SJSA1 (cell line): ENCODE data around the gene TAOK3. TPM values are rescaled to one million over a fixed set of nuclear protein-coding genes. Genes with fewer than 3 reads are reported as not detected.

ENCODE experiments used
- DNase-seq, 2 experiments: peaks; one replicate each; pipeline ENCODE4 v3.0.0-alpha.2; 2015 to 2020; ENCODE audit warnings: low spot score in 2 of 2, low read depth in 1 of 2
- H3K27ac ChIP-seq: fragments of 250-450 bp; sonication (Bioruptor Pico); 2 replicates; pipeline ENCODE4 v1.5.1; 2020; ENCODE audit warnings: mild to moderate bottlenecking, moderate library complexity
- H3K27me3 ChIP-seq: fragments of 250-450 bp; sonication (Bioruptor Pico); replicated peaks from 2 replicates; pipeline ENCODE4 v1.5.1; 2020; ENCODE audit warnings: mild to moderate bottlenecking, moderate library complexity
- H3K36me3 ChIP-seq: fragments of 250-450 bp; sonication (Bioruptor Pico); 2 replicates; pipeline ENCODE4 v1.5.1; 2020; ENCODE audit warnings: mild to moderate bottlenecking
- H3K4me1 ChIP-seq: fragments of 250-450 bp; sonication (Bioruptor Pico); replicated peaks from 2 replicates; pipeline ENCODE4 v1.6.1; 2021; ENCODE audit warnings: mild to moderate bottlenecking
- H3K4me3 ChIP-seq: fragments of 250-450 bp; sonication (Bioruptor Pico); 2 replicates; pipeline ENCODE4 v1.5.1; 2020; ENCODE audit warnings: mild to moderate bottlenecking
- H3K9me3 ChIP-seq: fragments of 250-450 bp; sonication (Bioruptor Pico); replicated peaks from 2 replicates; pipeline ENCODE4 v1.5.1; 2020; ENCODE audit warnings: mild to moderate bottlenecking
- total RNA-seq: library from RNA; depleted of rRNA; stranded (reverse); fragments of >200 nt; shearing (Covaris generic); gene quantifications from 2 replicates; pipeline ENCODE4 v1.2.3, GENCODE V29; 2014

Gene TAOK3
- total RNA-seq, 1 experiment from 2014 or later, result 16.0 TPM

DNA sequence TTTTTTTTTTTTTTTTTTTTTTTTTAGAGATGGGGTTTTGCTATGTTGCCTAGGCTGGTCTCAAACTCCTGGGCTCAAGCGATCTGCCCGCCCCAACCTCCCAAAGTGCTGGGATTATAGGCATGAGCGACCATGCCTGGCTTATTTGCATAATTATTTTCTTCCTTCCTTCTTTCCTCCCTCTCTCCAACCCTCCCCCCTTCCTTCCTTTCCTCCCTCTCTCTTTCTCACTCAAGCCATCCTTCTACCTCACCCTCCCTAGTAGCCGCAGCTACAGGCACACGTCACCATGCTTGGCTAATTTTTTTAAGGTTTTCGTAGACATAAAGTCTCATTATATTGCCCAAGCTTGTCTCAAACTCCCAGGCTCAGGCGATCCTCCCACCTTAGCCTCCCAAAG is 152.9 kb downstream of the TAOK3 start:
- no peaks in the 10 kb centered on the region for H3K36me3 ChIP-seq
- H3K27ac ChIP-seq, result no peak overlapping the region
- H3K4me3 ChIP-seq, result no peak overlapping the region
- no peaks in the 10 kb centered on the region for H3K4me1 ChIP-seq
- no peaks in the 10 kb centered on the region for H3K27me3 ChIP-seq
- H3K9me3 ChIP-seq, result no peaks in the 10 kb centered on the region
- DNase-seq, result no peak

DNA sequence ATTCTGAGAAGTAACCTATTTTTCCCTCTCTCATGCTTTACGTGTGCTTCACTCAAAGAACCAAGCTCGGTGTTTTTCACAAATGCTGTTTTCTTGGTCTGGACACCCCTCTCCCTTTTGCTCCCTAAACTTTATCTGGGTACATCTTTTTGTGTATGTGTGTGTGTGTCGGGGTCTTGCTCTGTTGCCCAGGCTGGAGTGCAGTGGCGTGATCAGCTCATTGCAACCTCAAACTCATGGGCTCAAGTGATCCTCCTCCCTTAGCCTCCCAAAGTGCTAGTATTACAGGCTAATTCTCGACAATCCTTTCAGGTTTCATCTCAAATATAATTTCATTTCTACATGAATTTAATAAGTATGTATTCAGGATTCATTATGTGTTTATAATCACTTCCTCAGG is 153.6 kb downstream of the TAOK3 start:
- no peak overlapping the region for H3K27ac ChIP-seq
- no peaks in the 10 kb centered on the region for H3K27me3 ChIP-seq
- no peaks in the 10 kb centered on the region for H3K36me3 ChIP-seq
- DNase-seq, result no peak
- H3K4me1 ChIP-seq, result no peaks in the 10 kb centered on the region
- H3K9me3 ChIP-seq, result no peaks in the 10 kb centered on the region
- no peak overlapping the region for H3K4me3 ChIP-seq

DNA sequence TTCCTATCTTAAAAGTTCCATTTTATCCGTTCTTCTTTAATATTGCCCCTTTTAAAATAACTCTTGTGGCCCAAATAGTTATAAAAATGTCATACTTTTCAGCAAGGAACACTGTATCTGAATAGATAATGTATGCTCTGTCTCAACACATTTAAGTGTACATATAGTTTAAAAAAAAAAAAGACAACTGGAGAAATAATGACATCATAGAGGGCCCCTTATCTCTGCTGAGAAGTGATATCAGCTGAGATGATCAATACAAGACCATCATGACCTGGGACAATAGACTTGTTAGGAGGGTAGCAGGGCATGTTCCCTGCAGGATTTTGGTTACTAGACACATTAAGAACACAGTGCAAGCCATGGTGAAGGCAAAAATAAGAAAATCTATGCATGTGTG is 159.3 kb downstream of the TAOK3 start:
- DNase-seq, result no peak
- Histone ChIP-seq H3K36me3 (peaks cover 11% of the 10 kb centered on the region), H3K4me1 (no peaks in the 10 kb centered on the region), H3K27me3 (no peaks in the 10 kb centered on the region), H3K4me3 (no peak overlapping the region), H3K27ac (no peak overlapping the region), H3K9me3 (no peaks in the 10 kb centered on the region)

DNA sequence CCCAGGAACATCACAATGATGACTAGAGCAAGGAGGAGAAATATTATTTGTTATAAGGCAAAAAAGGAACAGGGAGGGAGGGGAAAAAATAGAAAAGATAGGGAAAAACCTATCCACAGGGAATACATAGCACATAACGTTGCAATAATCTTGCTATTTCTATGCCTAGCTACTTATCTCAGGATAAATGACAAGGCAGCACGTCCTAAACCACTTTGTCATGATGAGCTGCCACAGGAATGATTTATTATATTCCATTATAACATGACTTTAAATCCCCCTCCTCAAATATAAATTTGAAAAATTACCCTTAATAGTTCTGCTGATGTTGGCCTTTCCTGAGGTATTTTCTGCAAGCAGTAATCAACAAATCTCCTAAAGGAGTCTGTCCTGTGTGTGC is 160.1 kb downstream of the TAOK3 start:
- Histone ChIP-seq H3K36me3 (peaks cover 11% of the 10 kb centered on the region), H3K27ac (no peak overlapping the region), H3K27me3 (no peaks in the 10 kb centered on the region), H3K4me3 (no peak overlapping the region), H3K4me1 (no peaks in the 10 kb centered on the region), H3K9me3 (no peaks in the 10 kb centered on the region)
- no peak for DNase-seq

DNA sequence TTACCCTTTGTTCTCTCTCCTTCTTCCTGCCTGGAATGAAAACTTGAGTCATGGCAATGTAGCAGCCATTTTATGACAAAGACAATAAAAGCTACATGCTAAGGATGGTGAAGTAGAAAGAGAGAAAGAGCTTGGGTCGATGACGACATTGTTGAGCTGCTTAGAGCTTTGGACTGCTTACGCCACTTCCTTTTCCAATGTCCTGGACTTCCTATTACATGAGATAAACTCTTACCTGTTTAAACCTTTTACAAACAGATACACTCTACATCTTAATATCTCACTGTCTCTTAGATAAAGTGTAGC is 166.6 kb downstream of the TAOK3 start:
- Histone ChIP-seq H3K4me3 (no peak overlapping the region), H3K27ac (no peak overlapping the region)
- DNase-seq, result no peak

DNA sequence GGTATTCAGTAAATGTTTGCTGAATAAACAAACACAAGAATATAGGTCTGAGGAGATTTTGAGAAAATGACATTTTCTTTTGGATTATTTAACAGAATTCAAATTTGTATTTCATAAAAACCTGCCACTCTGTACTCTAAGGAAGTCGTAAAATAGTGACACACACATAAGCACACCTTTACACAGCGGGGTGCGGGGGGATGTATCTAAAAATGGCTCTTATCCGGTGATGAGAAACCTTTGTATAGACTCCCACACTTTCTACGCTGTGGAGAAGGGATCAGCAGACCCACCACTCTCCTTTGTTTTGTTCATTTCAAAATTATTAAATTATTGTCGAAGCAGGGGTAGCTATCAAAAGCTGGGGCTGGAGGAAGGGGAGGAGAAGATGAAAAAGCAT is 178.7 kb downstream of the TAOK3 start:
- DNase-seq, result no peak
- Histone ChIP-seq H3K27me3 (no peaks in the 10 kb centered on the region), H3K4me3 (no peak overlapping the region), H3K4me1 (no peaks in the 10 kb centered on the region), H3K36me3 (no peaks in the 10 kb centered on the region), H3K9me3 (no peaks in the 10 kb centered on the region), H3K27ac (no peak overlapping the region)

More for the DNA sequence above, 166.6 kb downstream of the TAOK3 start:
- Histone ChIP-seq H3K36me3 (no peaks in the 10 kb centered on the region), H3K27me3 (no peaks in the 10 kb centered on the region), H3K9me3 (no peaks in the 10 kb centered on the region), H3K4me1 (no peaks in the 10 kb centered on the region)

DNA sequence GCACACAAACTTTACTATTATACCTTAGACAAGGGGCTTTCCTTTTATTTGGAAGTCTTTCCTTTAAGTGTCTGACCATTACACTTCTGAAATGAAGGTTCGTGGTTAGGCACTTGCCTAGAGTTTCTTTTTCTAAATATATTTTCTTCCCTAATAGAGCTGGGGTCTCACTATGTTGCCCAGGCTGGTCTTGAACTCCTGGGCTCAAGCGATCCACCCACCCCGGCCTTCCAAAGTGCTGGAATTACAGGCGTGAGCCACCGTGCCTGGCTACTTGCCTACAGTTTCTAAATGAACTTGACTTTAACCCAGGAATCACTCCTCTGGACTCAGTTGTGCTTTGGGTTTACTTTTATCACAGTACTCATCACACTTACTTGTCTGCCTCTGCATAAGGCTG is 179.2 kb downstream of the TAOK3 start:
- DNase-seq, result no peak
- Histone ChIP-seq H3K27me3 (no peaks in the 10 kb centered on the region), H3K36me3 (no peaks in the 10 kb centered on the region), H3K4me3 (no peak overlapping the region), H3K9me3 (no peaks in the 10 kb centered on the region), H3K27ac (no peak overlapping the region), H3K4me1 (no peaks in the 10 kb centered on the region)

DNA sequence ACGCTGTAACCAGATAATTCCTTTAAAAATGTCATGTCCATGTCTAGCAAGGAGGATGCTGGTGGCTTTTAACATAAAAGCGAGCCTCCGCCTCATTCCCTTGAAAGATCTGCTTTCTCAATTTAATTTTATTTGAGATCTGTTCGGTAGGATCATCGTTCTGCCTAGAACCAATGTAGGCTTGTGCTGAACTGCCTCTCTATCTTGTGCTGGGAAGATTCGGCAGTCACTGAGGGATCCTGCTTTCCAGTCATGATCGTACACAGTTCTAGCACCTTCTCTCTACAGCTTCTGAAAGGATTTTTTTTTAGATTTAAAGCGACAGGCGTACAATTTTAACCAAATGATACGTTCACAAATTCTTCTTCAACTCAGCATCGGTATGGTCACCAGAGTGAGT is 182.4 kb downstream of the TAOK3 start:
- DNase-seq, result peak in 1 of 2 experiments; percentile 6
- H3K4me3 ChIP-seq, result peak overlapping the region; percentile 23; the same call in 1 of the 2 replicates

DNA sequence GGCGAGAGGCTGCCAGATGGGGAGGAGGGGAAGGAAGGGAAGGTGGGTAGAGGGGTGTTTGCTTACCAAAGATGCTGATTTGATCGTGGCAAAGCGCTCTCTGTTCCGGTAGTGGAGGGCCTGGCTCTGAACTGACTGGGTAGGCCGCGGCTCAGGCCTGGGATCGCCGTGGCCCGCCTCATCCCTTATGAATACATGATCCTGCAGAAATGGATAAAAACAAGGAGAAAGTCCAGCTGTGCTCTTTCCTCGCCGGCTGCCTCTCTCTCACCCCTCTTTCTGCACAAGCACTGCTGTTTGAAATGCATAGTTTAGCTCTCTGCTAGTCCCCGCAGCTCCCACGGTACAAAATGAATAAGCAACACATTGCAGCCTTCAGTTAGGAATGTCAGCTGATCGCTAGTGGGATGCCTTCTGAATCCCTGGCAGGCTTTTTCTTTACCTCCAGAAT is 182.9 kb downstream of the TAOK3 start:
- peak overlapping the region; percentile 23 for H3K4me3 ChIP-seq
- H3K27ac ChIP-seq, result peak overlapping the region; percentile 1; the same call in 1 of the 2 replicates
- no peaks in the 10 kb centered on the region for H3K4me1 ChIP-seq
- peak in 1 of 2 experiments; percentile 16 for DNase-seq
- H3K36me3 ChIP-seq, result no peaks in the 10 kb centered on the region
- H3K9me3 ChIP-seq, result no peaks in the 10 kb centered on the region
- H3K27me3 ChIP-seq, result no peaks in the 10 kb centered on the region

More for the DNA sequence above, 182.4 kb downstream of the TAOK3 start:
- Histone ChIP-seq H3K9me3 (no peaks in the 10 kb centered on the region), H3K27ac (peak overlapping the region; percentile 1; the same call in 1 of the 2 replicates), H3K36me3 (no peaks in the 10 kb centered on the region), H3K27me3 (no peaks in the 10 kb centered on the region), H3K4me1 (no peaks in the 10 kb centered on the region)

DNA sequence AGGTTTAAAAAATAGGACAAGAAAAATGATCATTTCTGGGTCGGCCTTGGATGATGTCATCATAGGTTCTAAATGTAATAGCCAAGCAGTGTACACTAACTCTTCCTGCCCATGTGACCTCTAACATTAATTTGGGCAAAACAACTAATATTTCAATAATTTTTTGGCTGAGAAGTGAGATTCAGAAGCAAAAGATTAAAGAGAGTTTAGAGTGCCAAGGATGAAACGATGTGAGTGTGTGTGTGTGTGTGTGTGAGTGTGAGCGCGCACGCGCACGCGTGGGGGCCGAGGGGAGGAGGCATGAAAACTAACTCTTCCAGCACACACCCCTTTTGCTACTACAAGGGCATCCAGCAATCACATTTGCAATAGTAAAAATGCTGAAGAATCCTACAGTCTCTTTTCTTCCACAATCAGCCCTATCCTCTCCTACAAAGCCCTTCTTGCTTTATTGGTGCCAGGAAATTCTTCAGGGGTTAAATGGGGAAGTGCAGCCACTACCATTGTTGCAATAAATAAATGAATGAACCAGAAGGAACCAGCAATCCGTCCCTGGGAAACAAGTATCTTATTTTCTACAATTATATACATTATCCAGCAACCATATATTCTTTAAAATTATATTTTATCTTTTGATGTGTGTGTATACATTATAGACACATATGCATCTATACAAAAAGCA is 183.9 kb downstream of the TAOK3 start:
- H3K9me3 ChIP-seq, result no peaks in the 10 kb centered on the region
- H3K27me3 ChIP-seq, result no peaks in the 10 kb centered on the region
- DNase-seq, result no peak
- H3K36me3 ChIP-seq, result no peaks in the 10 kb centered on the region
- H3K4me3 ChIP-seq, result no peak overlapping the region
- no peak overlapping the region for H3K27ac ChIP-seq
- no peaks in the 10 kb centered on the region for H3K4me1 ChIP-seq

DNA sequence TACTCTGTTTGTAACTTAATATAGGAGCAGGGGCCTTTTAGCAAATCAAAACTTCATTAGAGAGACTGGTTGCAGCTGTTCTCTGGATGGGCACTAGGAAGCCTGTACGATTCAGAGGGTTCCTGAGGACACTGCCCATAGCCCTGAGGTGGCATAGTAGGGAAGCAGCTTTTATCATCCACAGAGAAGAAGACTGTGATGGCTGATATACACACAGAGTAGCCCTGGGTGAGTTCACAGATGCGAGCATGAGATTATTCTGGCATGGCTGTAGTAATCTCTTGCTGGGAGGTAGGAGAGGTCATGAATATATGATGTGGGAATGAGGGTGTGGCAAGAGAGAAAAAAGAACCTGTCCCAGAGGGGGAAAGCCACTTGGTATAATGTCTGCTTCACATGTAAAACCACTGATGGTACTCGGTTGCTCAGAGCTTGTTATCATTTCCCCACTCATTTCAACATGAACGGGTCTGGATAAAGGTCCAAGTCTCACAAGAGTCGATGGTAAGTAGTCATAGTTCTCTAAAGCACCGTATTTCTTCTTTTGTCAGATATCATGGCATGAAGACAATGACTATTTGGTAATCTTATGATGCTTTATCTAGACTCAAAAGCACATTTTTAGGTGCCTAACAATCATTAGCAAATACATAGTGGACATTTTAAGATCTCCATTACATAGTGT is 184.8 kb downstream of the TAOK3 start:
- H3K9me3 ChIP-seq, result no peaks in the 10 kb centered on the region
- no peaks in the 10 kb centered on the region for H3K36me3 ChIP-seq
- no peak for DNase-seq
- no peak overlapping the region for H3K27ac ChIP-seq
- no peak overlapping the region for H3K4me3 ChIP-seq
- H3K4me1 ChIP-seq, result no peaks in the 10 kb centered on the region
- no peaks in the 10 kb centered on the region for H3K27me3 ChIP-seq

DNA sequence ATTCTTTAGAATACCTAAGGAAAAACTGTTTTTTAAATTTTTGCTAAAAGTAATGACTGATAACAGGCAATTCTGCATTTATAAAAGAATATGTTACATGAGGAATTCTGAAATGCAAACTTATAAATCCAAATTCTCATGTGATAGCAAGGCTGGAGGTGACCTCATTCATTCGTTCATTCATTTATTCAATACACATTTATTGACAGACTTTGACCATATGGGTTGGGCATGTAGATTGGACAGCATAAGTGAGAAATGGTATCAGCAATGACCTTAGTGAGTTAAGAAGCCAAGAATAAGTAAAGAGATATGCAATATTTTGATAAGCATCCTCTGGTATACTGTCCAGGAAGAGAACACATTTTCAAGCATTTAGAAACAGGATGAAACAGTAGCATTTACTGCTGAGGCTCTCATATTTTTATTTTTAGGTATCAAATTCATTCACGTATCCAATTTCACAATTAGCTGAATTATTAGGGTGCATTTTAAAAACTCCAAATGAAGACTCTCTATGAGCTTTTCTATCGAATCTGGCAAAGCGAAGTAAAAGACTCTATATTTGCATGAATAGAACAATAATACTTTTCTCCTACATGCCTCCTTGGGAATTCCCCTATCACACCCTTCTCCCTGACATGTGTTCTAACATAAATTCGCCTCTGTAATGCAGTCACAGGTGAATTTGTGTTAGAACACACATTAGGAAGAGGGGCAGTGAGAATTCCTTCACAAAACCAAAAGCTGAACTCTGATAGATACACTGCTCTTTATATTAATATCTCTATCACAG is 186.9 kb downstream of the TAOK3 start:
- H3K9me3 ChIP-seq, result no peaks in the 10 kb centered on the region

DNA sequence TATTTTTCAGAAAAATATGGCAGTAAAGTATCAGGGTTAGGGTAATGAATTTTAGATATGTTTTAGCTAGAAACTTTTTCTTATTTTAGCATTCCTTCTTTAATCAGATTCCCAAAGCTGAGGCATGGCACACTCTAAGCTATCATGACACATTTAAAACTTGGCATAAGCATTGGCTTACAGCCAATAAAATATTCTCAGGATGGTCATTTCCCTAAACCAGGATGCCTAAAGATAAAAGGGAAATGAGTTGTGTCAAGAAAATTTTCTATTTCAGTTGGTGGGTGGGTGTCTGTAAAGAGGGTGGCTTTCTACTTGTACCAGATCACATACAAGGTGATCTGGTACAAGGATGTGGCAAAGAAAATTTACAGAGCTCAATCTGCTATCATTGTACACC is 189.0 kb downstream of the TAOK3 start:
- Histone ChIP-seq H3K27ac (no peak overlapping the region), H3K27me3 (no peaks in the 10 kb centered on the region), H3K36me3 (peaks cover 14% of the 10 kb centered on the region), H3K4me3 (no peak overlapping the region), H3K4me1 (no peaks in the 10 kb centered on the region), H3K9me3 (no peaks in the 10 kb centered on the region)
- no peak for DNase-seq

More for the DNA sequence above, 186.9 kb downstream of the TAOK3 start:
- Histone ChIP-seq H3K4me1 (no peaks in the 10 kb centered on the region), H3K27me3 (no peaks in the 10 kb centered on the region), H3K4me3 (no peak overlapping the region), H3K36me3 (peaks cover 6% of the 10 kb centered on the region), H3K27ac (no peak overlapping the region)
- no peak for DNase-seq

DNA sequence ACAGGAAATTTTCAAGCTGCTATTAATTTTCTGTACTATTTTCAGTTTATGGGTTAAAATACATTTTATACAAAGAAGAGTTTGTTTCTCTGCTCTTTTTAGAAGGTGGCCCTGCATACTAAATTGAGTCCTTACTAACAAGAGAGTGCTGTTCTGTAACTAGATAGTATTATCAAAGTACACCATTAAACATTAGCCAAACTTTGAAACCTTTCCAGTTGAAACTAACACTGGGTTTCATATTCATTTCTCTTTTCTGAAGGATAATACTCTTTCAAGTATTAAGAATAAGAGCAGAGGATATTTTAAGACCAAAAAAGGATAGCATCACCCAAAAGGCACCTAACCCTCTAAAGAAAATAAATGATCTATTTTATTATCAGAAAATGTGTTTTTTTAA is 189.6 kb downstream of the TAOK3 start:
- no peak overlapping the region for H3K27ac ChIP-seq
- H3K4me3 ChIP-seq, result no peak overlapping the region
- no peaks in the 10 kb centered on the region for H3K27me3 ChIP-seq
- DNase-seq, result no peak
- no peaks in the 10 kb centered on the region for H3K9me3 ChIP-seq
- H3K4me1 ChIP-seq, result no peaks in the 10 kb centered on the region
- peaks cover 14% of the 10 kb centered on the region for H3K36me3 ChIP-seq
